HG03066 (cell line): Measurements from ENCODE around the gene TRIM24.
"Not testable (repeated sequence)": the region's sequence is repeated elsewhere in the genome, so short reads cannot be mapped to it uniquely, and the experiment has no call there.

Source experiments
- ATAC-seq: cut with Tn5 transposase; IDR thresholded peaks from one replicate; pipeline ENCODE4 v1.9.1; 2021; ENCODE audit warnings: low read depth; ENCODE audit not compliant: unreplicated experiment

TRIM24 gene

GRCh38 chr7:138460176-138460648, at the start of gene TRIM24:
Gene TRIM24, plus strand, starts transcription at chr7:138460259. Its CDS starts 290 bp downstream, at chr7:138460549.
- ATAC-seq: peak; percentile 69

GRCh38 chr7:138412077-138412476, 48.0 kb upstream of the TRIM24 start:
- ATAC-seq: not testable (repeated sequence)

DNA sequence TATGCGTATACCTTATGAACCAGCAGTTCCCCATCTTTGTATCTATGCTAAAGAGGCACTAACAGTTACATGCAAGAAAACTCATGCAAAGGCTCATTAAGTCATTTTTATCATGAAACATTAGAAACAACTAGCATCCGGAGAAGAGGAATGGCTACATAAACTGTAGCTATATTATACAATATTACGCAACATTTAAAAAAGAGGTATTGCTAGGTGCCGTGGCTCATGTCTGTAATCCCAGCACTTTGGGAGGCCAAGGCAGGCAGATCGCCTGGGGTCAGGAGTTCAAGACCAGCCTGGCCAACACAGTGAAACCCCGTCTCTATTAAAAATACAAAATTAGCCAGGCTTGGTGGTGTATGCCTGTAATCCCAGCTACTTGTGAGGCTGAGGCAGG, 47.1 kb upstream of the TRIM24 start:
- not testable (repeated sequence) for ATAC-seq

DNA sequence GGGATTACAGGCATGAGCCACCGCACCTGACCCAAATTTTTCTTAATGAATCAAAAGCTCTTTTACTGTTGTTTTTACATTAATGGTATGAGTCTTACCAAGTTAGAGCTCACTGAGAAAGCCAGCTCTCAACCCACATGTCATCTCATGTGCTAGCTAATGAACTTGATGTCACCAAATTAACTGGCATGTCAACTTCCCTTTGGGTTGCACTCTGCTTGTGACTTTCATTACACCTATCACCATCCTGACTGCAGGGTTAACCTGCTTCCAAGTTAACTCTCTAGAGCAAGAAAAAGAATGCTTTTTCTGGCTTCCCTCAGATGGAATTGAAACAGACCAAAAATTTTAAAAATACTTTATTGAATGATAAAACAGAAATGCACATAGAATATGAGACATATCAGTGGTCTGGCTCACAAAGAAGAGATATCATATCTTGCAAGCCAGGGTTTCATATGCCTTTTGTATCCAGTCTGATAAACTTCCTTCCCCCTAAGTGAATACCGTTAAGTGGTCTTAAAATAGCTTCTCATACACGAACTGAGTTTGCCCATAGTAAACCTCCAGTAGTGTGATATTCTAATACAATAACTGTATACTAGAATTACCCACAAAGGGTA, 42.9 kb upstream of the TRIM24 start:
- ATAC-seq: no peak

- no peak for ATAC-seq
These were observed 42.3 kb upstream of the TRIM24 start for GRCh38 chr7:138417764-138418163.

DNA sequence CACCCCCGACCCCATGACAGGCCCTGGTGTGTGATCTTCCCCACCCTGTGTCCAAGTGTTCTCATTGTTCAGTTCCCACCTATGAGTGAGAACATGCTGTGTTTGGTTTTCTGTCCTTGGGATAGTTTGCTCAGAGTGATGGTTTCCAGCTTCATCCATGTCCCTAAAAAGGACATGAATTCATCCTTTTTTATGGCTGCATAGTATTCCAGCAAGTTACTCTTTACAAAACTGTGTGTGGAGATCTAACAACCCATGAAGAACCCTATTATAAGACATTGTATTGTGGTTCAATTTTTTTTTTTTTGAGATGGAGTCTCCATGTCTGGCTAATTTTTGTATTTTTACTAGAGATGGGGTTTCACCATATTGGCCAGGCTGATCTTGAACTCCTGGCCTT, 41.7 kb upstream of the TRIM24 start:
- not testable (repeated sequence) for ATAC-seq

DNA sequence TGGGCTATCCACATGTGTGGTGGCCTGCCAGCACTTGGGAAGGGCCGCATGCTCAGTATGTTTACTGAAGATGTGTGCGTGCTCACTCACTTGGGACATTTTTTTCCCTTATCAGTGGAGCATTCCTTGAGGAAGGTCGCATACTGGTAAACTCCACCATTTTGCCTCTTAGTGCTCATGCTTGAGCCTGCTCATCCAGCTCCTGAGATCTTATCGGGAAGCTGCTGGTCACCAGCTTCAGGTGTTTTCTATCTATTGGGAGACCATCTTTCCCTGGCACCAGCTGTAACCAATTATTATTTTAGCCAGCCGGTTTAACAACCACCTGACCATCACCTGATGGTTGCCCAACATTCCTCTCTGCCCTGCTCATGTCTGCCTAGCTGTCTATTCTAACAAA, 35.0 kb upstream of the TRIM24 start:
- ATAC-seq: no peak

DNA sequence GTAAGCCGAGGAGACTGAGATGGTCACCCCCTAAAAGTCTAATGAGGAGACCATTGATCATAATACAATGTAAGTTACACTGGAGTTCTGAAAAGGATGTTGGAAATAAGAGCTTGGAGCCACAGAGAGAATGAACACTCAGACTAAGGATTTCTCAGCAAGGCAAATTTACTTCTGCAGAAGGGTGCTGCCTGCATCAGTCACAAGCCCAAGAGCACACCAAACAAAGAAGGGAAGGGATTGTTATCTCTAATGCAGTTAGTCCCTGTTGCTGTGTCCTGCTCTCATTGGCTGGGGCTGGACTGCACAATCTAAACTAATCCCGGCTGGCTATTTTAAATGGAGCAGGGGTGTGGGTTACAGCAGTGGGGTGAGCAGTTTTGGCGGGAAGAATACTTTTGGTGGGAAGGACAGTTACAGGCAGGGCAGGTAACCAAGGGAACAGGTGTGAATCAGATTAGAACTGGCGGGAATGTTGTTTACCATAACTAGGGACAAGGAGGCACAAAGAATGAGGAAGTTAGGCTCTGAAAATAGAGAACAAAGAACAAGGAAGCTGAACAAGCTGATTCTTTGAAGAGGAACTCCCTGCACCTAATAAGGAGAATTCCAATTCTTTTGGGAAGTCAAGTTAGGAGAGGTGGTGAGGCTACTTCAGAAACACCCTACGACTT, 30.3 kb upstream of the TRIM24 start:
- ATAC-seq: no peak

DNA sequence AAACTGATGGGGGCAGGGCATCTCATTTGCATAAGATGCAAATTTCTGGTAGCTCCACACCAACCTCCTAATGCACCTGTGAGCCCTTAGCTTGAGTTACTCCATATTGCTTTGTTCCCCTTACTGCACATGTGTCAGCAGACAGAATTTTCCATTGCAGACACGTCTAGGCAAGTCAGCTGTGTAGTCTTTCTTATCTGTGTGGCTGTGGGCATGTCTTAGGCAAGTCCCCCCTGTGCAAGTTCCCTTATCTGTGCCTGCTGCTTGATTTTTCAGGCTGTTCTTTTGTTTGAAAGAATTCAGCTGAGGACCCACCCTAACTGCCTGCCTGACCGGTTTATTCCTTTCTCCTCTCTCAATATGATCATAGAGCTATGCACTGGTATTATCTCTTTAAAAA, 28.5 kb upstream of the TRIM24 start:
- ATAC-seq: no peak

DNA sequence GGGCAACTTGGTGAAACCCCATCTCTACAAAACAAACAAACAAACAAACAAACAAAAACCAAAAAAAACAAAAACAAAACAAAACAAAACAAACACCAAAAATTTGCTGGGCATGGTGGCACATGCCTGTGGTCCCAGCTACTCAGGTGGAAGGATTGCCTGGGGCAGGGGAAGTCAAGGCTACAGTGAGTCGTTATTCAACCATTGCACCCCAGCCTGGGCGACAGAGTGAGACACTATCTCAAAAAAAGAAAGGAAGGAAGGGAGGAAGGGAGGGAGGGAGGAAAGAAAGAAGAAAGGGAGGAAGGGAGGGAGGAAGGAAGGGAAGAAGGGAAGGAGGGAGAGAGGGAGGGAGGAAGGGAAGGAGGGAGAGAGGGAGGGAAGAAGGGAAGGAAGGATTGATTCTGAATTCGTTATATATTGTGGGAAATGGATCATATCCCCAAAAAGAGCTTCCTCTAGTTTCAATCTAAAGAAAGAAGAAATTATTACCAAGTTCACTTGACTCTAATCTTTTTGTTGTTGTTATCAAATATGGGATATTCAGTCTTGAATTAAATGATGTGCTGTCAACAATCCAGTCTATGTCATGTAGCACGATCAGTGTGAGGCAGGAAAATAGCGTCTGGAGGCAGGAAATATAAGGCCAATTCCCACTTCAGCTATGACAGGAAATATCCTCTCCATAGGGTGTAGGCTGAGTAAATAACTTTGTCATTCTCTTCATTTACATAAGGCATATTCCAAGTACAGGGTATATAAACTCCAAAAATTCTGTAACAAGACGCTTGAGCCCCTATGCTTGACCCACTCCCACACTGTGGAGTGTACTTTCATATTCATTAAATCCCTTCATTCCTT, 26.2 kb upstream of the TRIM24 start:
- ATAC-seq: no peak

GRCh38 chr7:138434597-138435019, 25.5 kb upstream of the TRIM24 start:
- no peak for ATAC-seq

DNA sequence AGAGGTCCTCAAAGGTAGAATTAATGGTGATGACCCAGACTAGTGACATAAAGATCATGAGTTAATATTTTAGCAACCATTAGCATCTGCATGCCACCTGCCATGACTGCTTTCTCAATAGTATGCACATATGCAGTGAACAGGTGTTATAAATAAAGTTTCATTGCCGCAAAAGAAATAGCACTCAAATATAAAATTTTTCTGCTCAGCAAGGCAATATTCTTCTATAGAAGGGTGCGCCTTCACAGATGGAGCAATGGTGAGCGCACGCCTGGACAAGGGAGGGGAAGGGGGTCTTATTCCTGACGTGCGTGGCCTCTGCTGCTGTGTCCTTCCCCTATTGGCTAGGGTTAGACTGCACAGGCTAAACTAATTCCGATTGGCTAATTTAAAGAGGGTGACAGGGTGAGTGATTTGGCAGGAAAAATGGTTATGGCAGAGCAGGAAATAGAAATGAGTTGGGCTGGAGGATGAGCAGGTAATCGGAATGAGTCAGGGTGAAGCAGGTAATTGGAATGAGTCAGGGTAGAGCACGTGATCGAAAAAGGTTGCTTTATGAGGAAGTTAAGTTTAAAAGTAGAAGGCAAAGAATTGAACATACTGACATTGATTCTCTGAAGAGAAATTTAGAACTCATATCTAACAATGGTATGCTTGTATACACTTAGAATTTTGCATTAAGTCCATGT, 24.7 kb upstream of the TRIM24 start:
- ATAC-seq: no peak

- ATAC-seq: no peak
These were observed 23.7 kb upstream of the TRIM24 start for GRCh38 chr7:138436388-138436787.

- no peak for ATAC-seq
These were observed 19.6 kb upstream of the TRIM24 start for GRCh38 chr7:138440460-138440859.

DNA sequence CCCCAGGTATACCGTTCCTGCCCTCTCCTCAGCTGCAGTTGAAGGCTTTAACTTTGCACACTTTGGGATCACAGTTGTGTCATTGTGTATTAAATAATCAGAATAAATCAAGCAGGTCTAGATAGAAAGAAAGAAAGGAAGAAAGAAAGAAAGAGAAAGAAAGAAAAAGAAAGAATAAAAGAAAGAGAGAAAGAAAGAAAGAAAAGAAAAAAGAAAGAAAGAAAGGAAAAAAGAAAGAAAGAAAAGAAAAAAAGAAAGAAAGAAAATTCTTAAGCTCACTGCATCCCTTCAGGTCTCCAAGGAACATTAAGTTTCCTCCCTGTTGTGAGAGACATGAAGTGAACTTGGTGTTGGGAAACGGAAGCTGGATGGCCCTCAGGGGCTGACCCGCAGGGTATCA, 17.2 kb upstream of the TRIM24 start:
- ATAC-seq: no peak

- no peak for ATAC-seq
These were observed 10.5 kb upstream of the TRIM24 start for GRCh38 chr7:138449580-138449979.

DNA sequence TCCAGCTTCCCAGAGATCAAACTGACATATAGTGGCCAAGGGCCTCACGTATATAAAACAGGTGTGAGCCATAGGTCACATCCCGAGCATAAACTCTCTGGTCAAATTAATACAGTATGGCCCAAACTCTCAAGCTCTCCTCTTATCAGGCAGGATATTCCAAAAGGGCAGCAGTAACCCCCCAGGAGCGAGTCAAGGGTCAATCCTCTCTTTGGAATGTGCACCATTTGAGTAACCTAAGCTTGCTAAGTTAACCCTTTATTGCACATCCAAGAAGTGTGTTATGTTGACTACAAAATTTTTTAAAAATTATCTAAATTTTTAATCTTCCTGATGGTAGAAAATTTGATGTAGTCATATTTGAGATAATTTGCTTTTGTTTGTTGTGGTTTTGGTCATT, 4.5 kb upstream of the TRIM24 start:
- ATAC-seq: no peak

DNA sequence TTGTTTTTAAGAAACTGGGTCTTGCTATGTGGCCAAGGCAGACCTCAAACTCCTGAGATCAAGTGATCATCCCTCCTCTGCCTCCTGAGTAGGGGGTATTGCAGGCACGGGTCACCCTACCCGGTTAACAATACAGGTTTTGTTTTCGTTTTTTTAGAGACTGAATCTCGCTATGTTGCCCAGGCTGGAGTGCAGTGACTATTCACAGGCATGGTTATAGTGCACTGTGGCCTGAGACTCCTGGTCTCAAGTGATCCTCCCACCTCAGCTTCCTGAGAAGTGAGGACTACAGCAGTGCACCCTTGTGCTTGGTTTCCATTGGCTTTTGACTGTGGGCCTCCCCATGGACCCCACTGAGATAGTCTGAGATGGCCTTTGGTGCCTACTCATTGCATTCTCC, 3.8 kb upstream of the TRIM24 start:
- ATAC-seq: no peak

DNA sequence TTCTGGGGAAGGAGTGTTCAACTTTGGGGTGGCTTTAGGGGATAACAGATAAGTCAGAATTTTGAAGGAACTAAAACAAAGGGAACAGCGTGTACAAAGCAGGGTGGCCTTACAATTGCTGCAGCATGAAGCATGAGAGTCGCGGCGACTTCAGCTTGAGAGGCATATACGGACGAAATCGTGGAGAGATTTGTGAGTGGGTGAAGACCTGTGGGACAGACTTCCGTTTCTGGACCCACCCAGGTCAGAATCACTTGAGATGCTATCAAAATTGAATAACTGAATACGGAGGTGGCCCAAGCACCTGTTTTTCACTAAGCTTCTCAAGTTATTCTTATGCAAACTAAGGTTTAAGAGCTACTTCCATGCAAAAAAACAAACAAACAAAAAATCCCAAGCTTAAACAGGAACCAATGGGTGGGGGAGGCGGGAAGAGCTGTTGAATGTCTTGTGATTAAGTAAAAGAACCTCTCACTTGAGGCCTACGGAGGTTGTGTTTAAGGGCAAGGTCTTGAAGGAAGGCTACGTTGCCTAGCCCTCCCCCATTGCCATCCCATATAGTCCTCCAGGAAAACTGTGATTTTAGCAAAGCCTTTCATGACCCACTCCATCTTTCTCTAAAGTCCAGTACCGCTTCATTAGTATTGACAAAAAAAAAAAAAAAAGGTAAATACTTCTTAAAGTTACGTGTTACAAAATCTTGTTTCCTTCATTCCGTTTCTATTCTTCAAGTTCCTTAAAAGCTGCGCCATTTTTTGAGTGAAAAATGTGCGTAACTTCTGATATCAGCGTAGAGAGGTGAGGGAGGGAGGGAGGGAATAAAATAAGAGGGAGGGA, 1.3 kb upstream of the TRIM24 start:
- no peak for ATAC-seq
